Measurements from ENCODE around the gene NFATC3.

The NFATC3 gene

GRCh38 chr16:68073902-68074760 is 11.0 kb upstream of the NFATC3 start:
- no peak for DNase-seq

GRCh38 chr16:68074850-68075555 is 10.2 kb upstream of the NFATC3 start:
- peak; percentile 61 for DNase-seq

- no peak for DNase-seq
Observed at GRCh38 chr16:68075980-68076379, 9.2 kb upstream of the NFATC3 start.

- DNase-seq, result no peak
Observed at GRCh38 chr16:68076560-68076959, 8.6 kb upstream of the NFATC3 start.

- DNase-seq, result no peak
Observed at GRCh38 chr16:68077866-68078700, 7.1 kb upstream of the NFATC3 start.

GRCh38 chr16:68078701-68079375 is 6.3 kb upstream of the NFATC3 start:
- no peak for DNase-seq

GRCh38 chr16:68079376-68079625 is 5.9 kb upstream of the NFATC3 start:
- DNase-seq, result no peak

- peak; percentile 68 for DNase-seq
Observed at GRCh38 chr16:68079626-68080344, 5.4 kb upstream of the NFATC3 start.

GRCh38 chr16:68081861-68082628 is 3.1 kb upstream of the NFATC3 start:
- no peak for DNase-seq

GRCh38 chr16:68082629-68083238 is 2.4 kb upstream of the NFATC3 start:
- DNase-seq, result no peak

GRCh38 chr16:68083239-68083781 is 1.9 kb upstream of the NFATC3 start:
- no peak for DNase-seq

GRCh38 chr16:68083861-68084503 is 1.2 kb upstream of the NFATC3 start:
- DNase-seq, result no peak

GRCh38 chr16:68084504-68085258 is 489 bp upstream of the NFATC3 start:
- DNase-seq, result peak; percentile 79

GRCh38 chr16:68086336-68086841 is 1.2 kb downstream of the NFATC3 start:
- DNase-seq, result no peak

GRCh38 chr16:68086860-68087268 is 1.7 kb downstream of the NFATC3 start:
- DNase-seq, result no peak

GRCh38 chr16:68087688-68088087 is 2.5 kb downstream of the NFATC3 start:
- DNase-seq, result no peak

- no peak for DNase-seq
Observed at GRCh38 chr16:68088130-68088972, 3.2 kb downstream of the NFATC3 start.

- no peak for DNase-seq
Observed at GRCh38 chr16:68089067-68089466, 3.9 kb downstream of the NFATC3 start.

Measured in activated effector memory CD4-positive, alpha-beta T cell treated with Interleukin-2 at 50 U/mL for 16 hours (primary cell).